Kidney epithelial cell (primary cell): ENCODE data around the gene ALB. TPM values are rescaled to one million over a fixed set of nuclear protein-coding genes. Genes with fewer than 3 reads are reported as not detected.
"Not testable (repeated sequence)": the region's sequence is repeated elsewhere in the genome, so short reads cannot be mapped to it uniquely, and the experiment has no call there.

Source experiments
- DNase-seq: peaks from one replicate; pipeline ENCODE4 v3.0.0-alpha.2; 2010; ENCODE audit warnings: low read depth
- H3K27me3 ChIP-seq: 2 replicates; pipeline ENCODE4 v1.6.0; 2011; ENCODE audit warnings: low read length; ENCODE audit not compliant: control insufficient read depth, insufficient read depth
- H3K36me3 ChIP-seq: 2 replicates; pipeline ENCODE4 v1.5.1; 2011; ENCODE audit warnings: low read length; ENCODE audit not compliant: control insufficient read depth, insufficient read depth
- H3K4me3 ChIP-seq: 2 replicates; pipeline ENCODE4 v1.5.1; 2011; ENCODE audit warnings: low read depth, mild to moderate bottlenecking, control low read depth, low read length
- CTCF ChIP-seq: IDR thresholded peaks from 2 replicates; pipeline ENCODE4 v1.5.1; 2011; ENCODE audit warnings: mild to moderate bottlenecking, moderate library complexity, low read length, control low read depth, inconsistent platforms; ENCODE audit not compliant: insufficient read depth, poor library complexity, severe bottlenecking
- total RNA-seq: library from RNA; depleted of rRNA; stranded (reverse); fragments of >200 nt; gene quantifications from 2 replicates; pipeline ENCODE4 v1.2.3, GENCODE V29; 2015

Gene ALB
- total RNA-seq, 1 donor from 2014 or later: not detected

GRCh38 chr4:73379946-73380345 is 24.1 kb upstream of the ALB start:
- DNase-seq: no peak
- no peak for TF ChIP-seq CTCF
- H3K27me3 ChIP-seq: no peaks in the 10 kb centered on the region
- no peaks in the 10 kb centered on the region for H3K36me3 ChIP-seq
- H3K4me3 ChIP-seq: no peak overlapping the region

DNA sequence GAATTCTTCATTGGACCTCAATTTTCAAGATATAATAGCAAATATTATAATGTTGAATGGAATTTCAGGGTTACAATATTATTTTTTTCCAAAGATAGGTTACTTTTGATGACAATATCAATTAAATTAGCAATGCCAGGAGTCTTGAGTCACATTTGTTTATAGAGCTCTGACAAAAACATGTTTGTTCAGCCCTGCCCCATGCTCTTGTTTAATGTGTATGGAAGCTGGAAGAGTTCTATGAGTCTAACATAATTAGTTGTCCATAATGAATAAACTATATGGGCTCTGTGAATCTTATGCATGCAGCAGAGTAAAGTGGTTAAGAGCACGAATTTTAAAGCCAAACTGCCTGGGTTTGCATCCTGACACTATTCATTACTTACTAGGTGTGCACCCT is 22.9 kb upstream of the ALB start:
- TF ChIP-seq CTCF: no peak
- Histone ChIP-seq H3K27me3 (no peaks in the 10 kb centered on the region), H3K4me3 (no peak overlapping the region), H3K36me3 (no peaks in the 10 kb centered on the region)
- no peak for DNase-seq

- TF ChIP-seq CTCF: no peak
- H3K36me3 ChIP-seq: no peaks in the 10 kb centered on the region
- H3K4me3 ChIP-seq: no peak overlapping the region
- no peaks in the 10 kb centered on the region for H3K27me3 ChIP-seq
- no peak for DNase-seq
Measured at GRCh38 chr4:73383452-73383851, 20.6 kb upstream of the ALB start.

GRCh38 chr4:73387552-73387951 is 16.5 kb upstream of the ALB start:
- no peaks in the 10 kb centered on the region for H3K27me3 ChIP-seq
- no peak overlapping the region for H3K4me3 ChIP-seq
- no peaks in the 10 kb centered on the region for H3K36me3 ChIP-seq
- no peak for TF ChIP-seq CTCF
- DNase-seq: no peak

GRCh38 chr4:73388887-73389286 is 15.2 kb upstream of the ALB start:
- Histone ChIP-seq H3K27me3 (no peaks in the 10 kb centered on the region), H3K4me3 (no peak overlapping the region), H3K36me3 (no peaks in the 10 kb centered on the region)
- DNase-seq: no peak
- no peak for TF ChIP-seq CTCF

- not testable (repeated sequence) for H3K4me3 ChIP-seq, DNase-seq, H3K36me3 ChIP-seq, H3K27me3 ChIP-seq
Measured at GRCh38 chr4:73389663-73390062, 14.4 kb upstream of the ALB start.

DNA sequence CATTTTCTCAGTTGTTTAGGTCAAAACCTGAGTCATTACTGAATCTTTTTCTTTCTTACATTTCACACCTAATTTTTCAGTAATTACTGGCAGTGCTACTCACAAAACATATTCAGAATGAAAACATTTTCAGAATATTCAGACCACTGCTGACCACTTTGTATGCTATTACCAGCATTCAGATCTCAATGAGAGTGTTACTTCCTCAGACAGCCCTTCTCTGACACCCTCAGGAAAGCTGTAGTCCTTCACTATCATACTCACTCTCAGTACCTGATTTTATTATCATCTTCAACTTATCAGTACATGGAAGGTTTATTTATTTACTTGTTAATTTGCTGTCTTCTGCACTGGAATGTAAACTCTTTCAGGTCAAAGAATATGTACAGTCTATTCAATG is 12.3 kb upstream of the ALB start:
- no peak for DNase-seq
- no peaks in the 10 kb centered on the region for H3K36me3 ChIP-seq
- H3K4me3 ChIP-seq: no peak overlapping the region
- TF ChIP-seq CTCF: no peak
- H3K27me3 ChIP-seq: no peaks in the 10 kb centered on the region
